ENCODE measurements around the gene SYAP1. TPM values are rescaled to one million over a fixed set of nuclear protein-coding genes. Genes with fewer than 3 reads are reported as not detected.
"Not testable (repeated sequence)": the region's sequence is repeated elsewhere in the genome, so short reads cannot be mapped to it uniquely, and the experiment has no call there.

Gene SYAP1
- polyA plus RNA-seq, 1 donor from 2014 or later: 14.4 TPM

DNA sequence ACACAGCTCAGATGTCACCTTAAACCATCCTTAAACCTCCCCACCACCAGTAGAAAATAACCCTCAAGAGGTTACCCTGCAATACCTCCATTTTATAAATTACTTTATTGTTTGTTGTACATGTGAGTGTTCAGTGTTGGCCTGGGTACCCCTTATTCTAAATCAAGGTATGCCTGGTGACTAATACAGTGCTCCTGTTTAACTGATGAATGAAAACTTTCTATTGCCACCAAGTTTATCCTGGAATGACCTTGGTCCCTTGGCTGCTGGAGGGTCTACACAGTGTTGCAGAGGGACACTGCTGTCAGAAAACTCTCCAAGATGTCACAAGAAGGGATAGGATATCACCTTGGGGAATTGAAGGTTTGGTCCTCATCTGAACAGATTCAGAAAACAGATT is 59.6 kb downstream of the SYAP1 start:
- Histone ChIP-seq H3K9me3 (ENCODE audit: low read length) (no peaks in the 10 kb centered on the region), H3K79me2 (replicated peaks; ENCODE audit: insufficient read depth, low read length) (no peaks in the 10 kb centered on the region), H4K20me1 (ENCODE audit: insufficient read depth) (no peaks in the 10 kb centered on the region), H3K27me3 (ENCODE audit: insufficient read depth, low read depth, low read length) (no peaks in the 10 kb centered on the region), H3K9ac (ENCODE audit: low read length) (no peak overlapping the region), H3K4me3 (ENCODE audit: low read length) (no peak overlapping the region), H3K27ac (ENCODE audit: low read length) (no peak overlapping the region), H3F3A (ENCODE audit: insufficient read depth, low read length, poor library complexity, severe bottlenecking) (no peaks in the 10 kb centered on the region), H2AFZ (ENCODE audit: low read depth, low read length) (no peak overlapping the region), H3K36me3 (ENCODE audit: insufficient read depth, low read length) (no peaks in the 10 kb centered on the region), H3K4me2 (ENCODE audit: low read length) (no peak overlapping the region), H3K9me2 (ENCODE audit: insufficient read depth, low read length) (no peaks in the 10 kb centered on the region)
- TF ChIP-seq TAF1 (IDR thresholded peaks at IDR 0.05; ENCODE audit: low read depth) (no peak), EP300 (conservative IDR thresholded peaks at IDR 0.05; ENCODE audit: poor library complexity, severe bottlenecking) (no peak), EZH2 (IDR thresholded peaks at IDR 0.05; ENCODE audit: borderline replicate concordance, insufficient read depth, low read length, poor library complexity, severe bottlenecking) (no peak), POLR2AphosphoS5 (IDR thresholded peaks at IDR 0.05) (no peak), SMC3 (conservative IDR thresholded peaks at IDR 0.05; ENCODE audit: poor library complexity) (no peak), RAD21 (conservative IDR thresholded peaks at IDR 0.05) (no peak), MXI1 (conservative IDR thresholded peaks at IDR 0.05; ENCODE audit: poor library complexity, severe bottlenecking) (no peak)
- TF ChIP-seq, protein P1, sequence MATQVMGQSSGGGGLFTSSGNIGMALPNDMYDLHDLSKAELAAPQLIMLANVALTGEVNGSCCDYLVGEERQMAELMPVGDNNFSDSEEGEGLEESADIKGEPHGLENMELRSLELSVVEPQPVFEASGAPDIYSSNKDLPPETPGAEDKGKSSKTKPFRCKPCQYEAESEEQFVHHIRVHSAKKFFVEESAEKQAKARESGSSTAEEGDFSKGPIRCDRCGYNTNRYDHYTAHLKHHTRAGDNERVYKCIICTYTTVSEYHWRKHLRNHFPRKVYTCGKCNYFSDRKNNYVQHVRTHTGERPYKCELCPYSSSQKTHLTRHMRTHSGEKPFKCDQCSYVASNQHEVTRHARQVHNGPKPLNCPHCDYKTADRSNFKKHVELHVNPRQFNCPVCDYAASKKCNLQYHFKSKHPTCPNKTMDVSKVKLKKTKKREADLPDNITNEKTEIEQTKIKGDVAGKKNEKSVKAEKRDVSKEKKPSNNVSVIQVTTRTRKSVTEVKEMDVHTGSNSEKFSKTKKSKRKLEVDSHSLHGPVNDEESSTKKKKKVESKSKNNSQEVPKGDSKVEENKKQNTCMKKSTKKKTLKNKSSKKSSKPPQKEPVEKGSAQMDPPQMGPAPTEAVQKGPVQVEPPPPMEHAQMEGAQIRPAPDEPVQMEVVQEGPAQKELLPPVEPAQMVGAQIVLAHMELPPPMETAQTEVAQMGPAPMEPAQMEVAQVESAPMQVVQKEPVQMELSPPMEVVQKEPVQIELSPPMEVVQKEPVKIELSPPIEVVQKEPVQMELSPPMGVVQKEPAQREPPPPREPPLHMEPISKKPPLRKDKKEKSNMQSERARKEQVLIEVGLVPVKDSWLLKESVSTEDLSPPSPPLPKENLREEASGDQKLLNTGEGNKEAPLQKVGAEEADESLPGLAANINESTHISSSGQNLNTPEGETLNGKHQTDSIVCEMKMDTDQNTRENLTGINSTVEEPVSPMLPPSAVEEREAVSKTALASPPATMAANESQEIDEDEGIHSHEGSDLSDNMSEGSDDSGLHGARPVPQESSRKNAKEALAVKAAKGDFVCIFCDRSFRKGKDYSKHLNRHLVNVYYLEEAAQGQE (IDR thresholded peaks at IDR 0.05; ENCODE audit: borderline replicate concordance): no peak
- TF ChIP-seq, protein P2, sequence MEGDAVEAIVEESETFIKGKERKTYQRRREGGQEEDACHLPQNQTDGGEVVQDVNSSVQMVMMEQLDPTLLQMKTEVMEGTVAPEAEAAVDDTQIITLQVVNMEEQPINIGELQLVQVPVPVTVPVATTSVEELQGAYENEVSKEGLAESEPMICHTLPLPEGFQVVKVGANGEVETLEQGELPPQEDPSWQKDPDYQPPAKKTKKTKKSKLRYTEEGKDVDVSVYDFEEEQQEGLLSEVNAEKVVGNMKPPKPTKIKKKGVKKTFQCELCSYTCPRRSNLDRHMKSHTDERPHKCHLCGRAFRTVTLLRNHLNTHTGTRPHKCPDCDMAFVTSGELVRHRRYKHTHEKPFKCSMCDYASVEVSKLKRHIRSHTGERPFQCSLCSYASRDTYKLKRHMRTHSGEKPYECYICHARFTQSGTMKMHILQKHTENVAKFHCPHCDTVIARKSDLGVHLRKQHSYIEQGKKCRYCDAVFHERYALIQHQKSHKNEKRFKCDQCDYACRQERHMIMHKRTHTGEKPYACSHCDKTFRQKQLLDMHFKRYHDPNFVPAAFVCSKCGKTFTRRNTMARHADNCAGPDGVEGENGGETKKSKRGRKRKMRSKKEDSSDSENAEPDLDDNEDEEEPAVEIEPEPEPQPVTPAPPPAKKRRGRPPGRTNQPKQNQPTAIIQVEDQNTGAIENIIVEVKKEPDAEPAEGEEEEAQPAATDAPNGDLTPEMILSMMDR (IDR thresholded peaks at IDR 0.05; ENCODE audit: poor library complexity, severe bottlenecking): no peak

DNA sequence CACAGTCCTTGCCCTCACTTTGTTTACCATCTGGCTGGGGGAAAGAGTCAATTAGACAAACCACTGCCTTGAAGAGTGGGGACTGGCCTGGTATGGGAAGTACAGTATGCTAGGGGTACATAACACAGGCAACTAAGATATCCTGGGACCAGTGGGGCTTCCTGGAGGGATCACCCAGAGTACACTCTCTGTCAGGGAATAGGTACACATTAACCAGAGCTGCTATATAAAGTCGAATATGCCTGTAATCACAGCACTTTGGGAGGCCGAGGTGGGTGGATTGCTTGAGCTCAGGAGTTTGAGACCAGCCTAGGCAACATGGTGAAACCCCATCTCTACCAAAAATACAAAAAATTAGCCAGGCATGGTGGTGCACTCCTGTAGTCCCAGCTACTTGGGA is 60.4 kb downstream of the SYAP1 start:
- H3K79me2 ChIP-seq (replicated peaks; ENCODE audit: insufficient read depth, low read length); H3K27ac ChIP-seq (ENCODE audit: low read length); H3K36me3 ChIP-seq (ENCODE audit: insufficient read depth, low read length); H3K9ac ChIP-seq (ENCODE audit: low read length); H3K4me2 ChIP-seq (ENCODE audit: low read length); H4K20me1 ChIP-seq (ENCODE audit: insufficient read depth); H3K27me3 ChIP-seq (ENCODE audit: insufficient read depth, low read depth, low read length); H3F3A ChIP-seq (ENCODE audit: insufficient read depth, low read length, poor library complexity, severe bottlenecking); H3K9me3 ChIP-seq (ENCODE audit: low read length); H3K9me2 ChIP-seq (ENCODE audit: insufficient read depth, low read length); H2AFZ ChIP-seq (ENCODE audit: low read depth, low read length); H3K4me3 ChIP-seq (ENCODE audit: low read length): not testable (repeated sequence)

DNA sequence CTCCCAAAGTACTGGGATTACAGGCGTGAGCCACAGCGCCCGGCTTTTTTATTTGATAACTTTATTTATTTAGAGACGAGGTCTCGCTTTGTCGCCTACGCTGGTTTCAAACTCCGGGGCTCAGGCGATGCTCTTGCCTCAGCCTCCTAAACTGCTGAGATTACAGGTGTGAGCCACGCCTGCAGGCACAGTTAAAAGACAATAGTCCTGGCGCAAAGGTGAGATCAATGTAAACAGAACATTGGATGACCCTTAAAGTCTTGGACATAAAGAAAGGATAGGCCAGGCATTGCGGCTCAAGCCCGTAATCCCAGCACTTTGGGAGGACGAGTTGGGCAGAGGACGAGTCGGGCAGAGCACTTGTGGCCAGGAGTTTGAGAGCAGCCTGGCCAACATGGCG is 64.0 kb downstream of the SYAP1 start:
- Histone ChIP-seq H3K4me2 (ENCODE audit: low read length) (no peak overlapping the region), H3K27me3 (ENCODE audit: insufficient read depth, low read depth, low read length) (no peaks in the 10 kb centered on the region), H2AFZ (ENCODE audit: low read depth, low read length) (no peak overlapping the region), H3K9me3 (ENCODE audit: low read length) (no peaks in the 10 kb centered on the region), H3K36me3 (ENCODE audit: insufficient read depth, low read length) (no peaks in the 10 kb centered on the region), H4K20me1 (ENCODE audit: insufficient read depth) (no peaks in the 10 kb centered on the region), H3K79me2 (replicated peaks; ENCODE audit: insufficient read depth, low read length) (no peaks in the 10 kb centered on the region), H3K9ac (ENCODE audit: low read length) (no peak overlapping the region), H3F3A (ENCODE audit: insufficient read depth, low read length, poor library complexity, severe bottlenecking) (no peaks in the 10 kb centered on the region), H3K9me2 (ENCODE audit: insufficient read depth, low read length) (no peaks in the 10 kb centered on the region), H3K4me3 (ENCODE audit: low read length) (no peak overlapping the region), H3K27ac (ENCODE audit: low read length) (no peak overlapping the region)
- TF ChIP-seq, protein P1 (IDR thresholded peaks at IDR 0.05; ENCODE audit: borderline replicate concordance): no peak
- no peak for TF ChIP-seq TAF1 (IDR thresholded peaks at IDR 0.05; ENCODE audit: low read depth)
- no peak for TF ChIP-seq EZH2 (IDR thresholded peaks at IDR 0.05; ENCODE audit: borderline replicate concordance, insufficient read depth, low read length, poor library complexity, severe bottlenecking)
- TF ChIP-seq EP300 (conservative IDR thresholded peaks at IDR 0.05; ENCODE audit: poor library complexity, severe bottlenecking): no peak
- no peak for TF ChIP-seq SMC3 (conservative IDR thresholded peaks at IDR 0.05; ENCODE audit: poor library complexity)
- TF ChIP-seq, protein P2 (IDR thresholded peaks at IDR 0.05; ENCODE audit: poor library complexity, severe bottlenecking): no peak
